ENCODE results near the gene AEBP1.

- TF ChIP-seq CTCF (conservative IDR thresholded peaks at IDR 0.05; ENCODE audit: low read length) (no peak), EZH2phosphoT487 (IDR thresholded peaks at IDR 0.05; ENCODE audit: borderline replicate concordance) (no peak)
Observed at GRCh38 chr7:44155191-44156185, 51.3 kb downstream of the AEBP1 start.

Measured in Loucy (cell line).